HT1080 (cell line): ENCODE results near the gene GSTA3. TPM values are rescaled to one million over a fixed set of nuclear protein-coding genes. Genes with fewer than 3 reads are reported as not detected.
A peak's percentile ranks its signal among the peaks of the same experiment; 100 is the strongest.
"Not testable (repeated sequence)": the region's sequence is repeated elsewhere in the genome, so short reads cannot be mapped to it uniquely, and the experiment has no call there.

ENCODE experiments used
- DNase-seq: peaks from one replicate; pipeline ENCODE4 v3.0.0-alpha.2; 2015; ENCODE audit warnings: low read depth
- total RNA-seq: library from RNA; depleted of rRNA; stranded (reverse); fragments of >200 nt; shearing (Covaris generic); gene quantifications from 2 replicates; pipeline ENCODE4 v1.2.3, GENCODE V29; 2014; rRNA removed

GSTA3 gene
- total RNA-seq, 1 experiment from 2014 or later: not detected

DNA sequence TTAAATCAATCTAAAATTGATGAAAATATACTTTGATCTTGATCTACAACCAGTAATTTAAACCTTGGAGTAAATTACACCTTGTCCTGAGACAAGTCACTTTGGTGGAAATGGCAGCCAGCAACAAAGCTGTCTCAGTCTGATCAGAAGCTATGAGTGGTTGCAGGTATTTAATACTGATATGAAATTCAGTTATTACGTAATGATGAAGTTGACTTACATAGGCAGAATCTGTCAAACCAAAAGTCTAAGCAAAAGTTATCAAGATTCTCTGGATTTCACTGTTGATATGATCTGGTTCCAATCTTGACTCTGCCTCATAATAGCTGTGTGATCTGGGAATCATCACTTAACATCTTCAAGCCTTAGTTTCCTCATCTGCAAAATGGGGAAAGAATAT, 41.3 kb downstream of the GSTA3 start:
- DNase-seq: no peak

GRCh38 chr6:52861151-52861550, 48.3 kb downstream of the GSTA3 start:
- DNase-seq: not testable (repeated sequence)

DNA sequence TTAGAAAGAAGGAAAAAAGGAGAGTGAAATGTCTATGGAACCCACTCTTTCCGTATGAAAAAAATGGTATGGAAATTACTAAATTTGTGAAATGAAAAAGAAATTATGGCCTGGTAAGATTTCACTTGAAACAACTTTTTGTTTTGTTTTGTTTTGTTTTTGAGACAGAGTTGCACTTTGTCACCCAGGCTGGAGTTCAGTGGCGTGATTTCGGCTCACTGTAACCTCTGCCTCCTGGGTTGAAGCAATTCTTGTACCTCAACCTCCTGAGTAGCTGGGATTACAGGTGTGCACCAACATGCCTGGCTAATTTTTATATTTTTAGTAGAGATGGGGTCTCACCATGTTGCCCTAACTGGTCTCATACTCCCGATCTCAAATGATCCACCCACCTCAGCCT, 51.1 kb downstream of the GSTA3 start:
- DNase-seq: no peak

GRCh38 chr6:52856137-52856536, 53.4 kb downstream of the GSTA3 start:
- peak; percentile 3 for DNase-seq

DNA sequence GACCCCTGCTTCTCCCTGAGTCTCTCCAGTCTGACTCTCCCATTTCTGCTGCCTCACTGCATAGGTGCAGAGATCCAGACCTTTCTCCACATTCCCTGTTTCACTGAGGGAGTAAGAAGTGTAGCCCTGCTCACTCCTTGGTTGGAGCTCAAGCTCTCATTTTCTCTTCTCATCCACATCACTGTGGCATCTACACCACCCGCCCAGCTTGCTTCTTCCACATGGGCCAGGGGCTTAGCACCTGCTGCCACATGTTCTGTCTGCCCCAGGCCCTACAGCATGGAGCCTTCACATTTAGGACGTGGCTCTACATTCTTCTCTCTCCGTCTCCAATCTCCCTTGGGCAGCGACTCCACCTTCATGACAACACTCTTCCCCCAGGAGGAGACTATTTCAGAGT, 60.4 kb downstream of the GSTA3 start:
- no peak for DNase-seq

Other genes with a start within 250 kb of the GSTA3 start
- 48.9 and 50.5 TPM in 2 replicates for gene TMEM14A, start 238.6 kb downstream of the GSTA3 start, total RNA-seq
- gene GSTA2, start 146.2 kb downstream of the GSTA3 start, total RNA-seq: not detected in 2 replicates
- gene GSTA1, start 105.9 kb downstream of the GSTA3 start, total RNA-seq: not detected in 2 replicates
- gene GSTA5, start 68.9 kb downstream of the GSTA3 start, total RNA-seq: not detected in 2 replicates
- 0.20 TPM in 1 of 2 replicates, not detected in the other for gene GSTA4, start 85.6 kb upstream of the GSTA3 start, total RNA-seq
- gene CILK1, start 152.1 kb upstream of the GSTA3 start, total RNA-seq: 13.7 and 17.6 TPM in 2 replicates
- 25.2 and 33.9 TPM in 2 replicates for gene FBXO9, start 155.7 kb upstream of the GSTA3 start, total RNA-seq
- gene GCM1, start 239.1 kb upstream of the GSTA3 start, total RNA-seq: not detected in 2 replicates